ENCODE measurements around the gene CLEC4G. TPM values are rescaled to one million over a fixed set of nuclear protein-coding genes. Genes with fewer than 3 reads are reported as not detected.
"Not testable (repeated sequence)": the region's sequence is repeated elsewhere in the genome, so short reads cannot be mapped to it uniquely, and the experiment has no call there.

The CLEC4G gene
- total and polyA plus RNA-seq, 9 of the 15 experiments (the other 6 are each of a cell fraction or from before 2014, with no cell fraction given) = not detected

DNA sequence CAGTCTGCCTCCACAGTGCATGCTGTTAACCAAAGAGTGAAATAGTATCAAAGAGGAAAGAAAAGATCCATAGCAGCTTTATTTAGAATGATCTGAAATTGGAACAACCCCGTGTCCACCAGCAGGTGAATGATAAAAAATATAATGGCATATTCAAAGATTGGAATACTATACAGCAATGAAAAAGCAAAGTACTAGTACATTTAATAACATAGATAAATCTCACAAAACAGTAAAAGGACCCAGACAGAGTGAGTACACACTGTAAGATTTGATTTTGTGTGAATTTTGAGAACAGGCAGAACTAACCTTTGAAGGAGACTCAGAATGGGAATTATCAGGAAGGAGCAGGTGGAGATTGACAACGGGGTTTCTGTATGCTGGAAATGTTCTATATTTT lies 16.3 kb upstream of the CLEC4G start (continued):
- no peak for TF ChIP-seq NCOA6 (IDR thresholded peaks at IDR 0.05)
- TF ChIP-seq KLF1 (tag; IDR thresholded peaks at IDR 0.05) = no peak
- no peak for TF ChIP-seq POLR3G (IDR thresholded peaks at IDR 0.05; ENCODE audit: extremely low read depth, insufficient read length, insufficient replicate concordance)
- TF ChIP-seq HMG20B (CRISPR knock-in tag; IDR thresholded peaks at IDR 0.05) = no peak
- no peak for TF ChIP-seq TEAD1 (CRISPR knock-in tag; IDR thresholded peaks at IDR 0.05)

DNA sequence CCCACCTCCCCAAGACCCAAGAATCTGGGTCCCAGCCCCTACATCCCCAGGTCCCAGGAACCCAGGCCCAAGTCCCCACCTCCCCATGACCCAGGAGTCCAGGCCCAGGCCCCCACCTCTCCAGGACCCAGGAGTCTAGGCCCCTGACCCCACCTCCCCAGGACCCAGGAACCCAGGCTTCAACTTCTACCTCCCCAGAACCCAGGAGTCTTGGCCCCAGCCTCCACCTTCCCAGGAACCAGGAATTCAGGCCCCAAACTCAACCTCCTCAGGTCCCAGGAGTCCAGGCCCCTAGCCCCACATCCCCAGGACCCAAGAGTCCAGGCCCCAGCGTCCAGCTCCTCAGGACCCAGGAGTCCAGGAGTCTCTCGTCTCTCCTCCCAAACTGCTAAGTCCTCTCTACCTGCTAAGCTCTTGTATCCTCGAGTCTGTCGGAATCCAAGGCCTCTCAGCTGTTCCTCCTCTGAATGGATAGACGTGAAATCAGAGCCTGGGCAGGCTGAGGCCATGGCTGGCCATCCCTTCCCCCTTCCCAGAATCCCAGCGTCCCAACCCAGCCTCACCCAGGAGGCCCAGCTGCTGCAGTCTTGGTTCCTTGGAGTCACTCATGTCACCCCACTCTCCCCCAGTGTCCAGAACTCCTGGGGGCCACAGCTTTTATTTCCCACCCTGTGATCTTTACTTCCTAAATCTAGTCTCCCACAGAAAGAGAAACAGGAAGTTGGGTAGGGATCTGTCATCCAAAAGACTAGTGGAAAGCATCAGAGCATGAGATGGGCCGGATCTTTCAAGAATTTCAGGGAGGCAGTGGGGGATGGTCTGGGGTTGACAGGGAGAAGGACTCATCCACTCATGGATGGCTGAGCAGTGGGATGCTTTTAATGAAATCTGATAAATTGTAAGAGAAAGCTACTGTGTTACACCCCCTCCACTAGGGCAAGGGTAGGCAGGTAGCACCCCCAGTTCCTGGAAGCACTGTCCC lies 15.3 kb upstream of the CLEC4G start, which contains the start of gene CD209:
TSS of gene CD209 (minus strand) at position 632 of the 982 bp plus-strand sequence. CDS start at position 609, 23 bp downstream.
- H3K27me3 ChIP-seq (ENCODE audit: control insufficient read depth in 2 of 2, insufficient read depth in 2 of 2, low read length in 2 of 2) = peaks cover 0 to 6% of the 10 kb centered on the region in 2 experiments; a peak in 2 of 5 replicates
- peaks cover 0 to 2% of the 10 kb centered on the region in 2 experiments; a peak in 3 of 5 replicates for H3K4me1 ChIP-seq (replicated peaks in 1 of 2; ENCODE audit: control insufficient read depth in 2 of 2, insufficient read depth in 2 of 2, low read length in 2 of 2)
- no peak within 1 kb of the TSS for H3K4me3 ChIP-seq
- BruUV-seq (replicated peaks) = no TSS peak
- intact Hi-C loops (cut with micrococcal nuclease) (no loop called here), in situ Hi-C loops (cut with MboI) (no loop called here)
- ATAC-seq = no peak
- TF ChIP-seq FOXM1 (IDR thresholded peaks at IDR 0.05; ENCODE audit: low read depth) (no peak), FOXM1 (CRISPR knock-in tag; IDR thresholded peaks at IDR 0.05; ENCODE audit: low read depth) (no peak), CREB1 (IDR thresholded peaks at IDR 0.05) (no peak), CREB1 (CRISPR knock-in tag; IDR thresholded peaks at IDR 0.05) (no peak), SPI1 (IDR thresholded peaks at IDR 0.05; ENCODE audit: borderline replicate concordance, low read depth, low read length) (peak; percentile 10; the same call in 1 of the 2 replicates)
- FAIRE-seq = no peak
- no peaks in the 10 kb centered on the region for H3K79me2 ChIP-seq (ENCODE audit: control insufficient read depth, insufficient read depth, low read length)
- no peak within 1 kb of the TSS; a peak in 1 of 4 replicates for H3K9ac ChIP-seq (ENCODE audit: insufficient read depth in 1 of 2, low read depth in 2 of 2, low read length in 2 of 2)
- 2% methylated on average over 7 of the region's 7 CpGs for WGBS (ENCODE audit: insufficient coverage, low coverage, missing lambda C conversion rate)
- POLR2A ChIA-PET = interaction anchor here (0.5 to 0.7 kb wide), 3 partner anchors 13 to 180 kb away, joined by 3 read pairs; no protein-coding TSS in a partner anchor
- H3K4me2 ChIP-seq (ENCODE audit: insufficient read depth, low read length) = no peak within 1 kb of the TSS
- no peaks in the 10 kb centered on the region for H4K20me1 ChIP-seq (replicated peaks; ENCODE audit: control insufficient read depth, insufficient read depth, low read length)
- no peak for DNase-seq (ENCODE audit: extremely low read depth in 1 of 4, low spot score in 3 of 4)
- no peak within 1 kb of the TSS for H2AFZ ChIP-seq (ENCODE audit: low read depth, low read length)
- H3K27ac ChIP-seq (ENCODE audit: extremely low read depth, low read depth, low read length) = no peak within 1 kb of the TSS
- CTCF ChIA-PET (ENCODE audit: low intra/inter-chr PET ratio) = no interaction called here
- no peaks in the 10 kb centered on the region for H3K9me1 ChIP-seq (ENCODE audit: control insufficient read depth, insufficient read depth, low read length)
- H3K36me3 ChIP-seq (ENCODE audit: control insufficient read depth, insufficient read depth, low read length) = no peaks in the 10 kb centered on the region
- 0 out of 2 replicates have a peak, but pooled peaks cover 4% of the 10 kb centered on the region for H3K9me3 ChIP-seq (replicated peaks; ENCODE audit: control insufficient read depth, insufficient read depth, low read depth, low read length)

DNA sequence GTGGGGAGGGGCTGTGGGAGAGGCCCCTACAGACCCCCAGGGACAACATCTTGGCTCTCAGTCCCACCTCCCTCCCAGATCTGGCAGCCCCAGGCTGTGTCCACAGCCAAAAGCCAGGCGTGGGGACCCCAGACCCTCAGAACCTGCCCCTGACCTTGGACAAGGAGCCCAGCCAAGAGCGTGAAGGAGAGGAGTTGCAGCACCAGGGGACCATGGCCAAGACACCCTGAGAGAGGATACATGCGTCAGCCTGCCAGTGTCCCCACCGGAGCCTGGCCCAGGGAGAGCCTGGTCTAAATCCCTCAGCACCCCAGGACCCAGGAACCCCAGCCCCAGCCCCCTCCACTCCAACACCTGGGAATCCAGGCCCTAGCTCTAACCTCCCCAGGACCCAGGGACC lies 14.4 kb upstream of the CLEC4G start:
- H3K4me1 ChIP-seq (replicated peaks in 1 of 2; ENCODE audit: control insufficient read depth in 2 of 2, insufficient read depth in 2 of 2, low read length in 2 of 2); H3K9me1 ChIP-seq (ENCODE audit: control insufficient read depth, insufficient read depth, low read length); FAIRE-seq; ATAC-seq; BruUV-seq (replicated peaks); H3K36me3 ChIP-seq (ENCODE audit: control insufficient read depth, insufficient read depth, low read length); H3K27ac ChIP-seq (ENCODE audit: extremely low read depth, low read depth, low read length); H3K9me3 ChIP-seq (replicated peaks; ENCODE audit: control insufficient read depth, insufficient read depth, low read depth, low read length); H3K9ac ChIP-seq (ENCODE audit: insufficient read depth in 1 of 2, low read depth in 2 of 2, low read length in 2 of 2); DNase-seq (ENCODE audit: extremely low read depth in 1 of 4, low spot score in 3 of 4); H3K4me2 ChIP-seq (ENCODE audit: insufficient read depth, low read length); H4K20me1 ChIP-seq (replicated peaks; ENCODE audit: control insufficient read depth, insufficient read depth, low read length); in situ Hi-C loops (cut with MboI); H3K4me3 ChIP-seq; intact Hi-C loops (cut with micrococcal nuclease); CTCF ChIA-PET (ENCODE audit: low intra/inter-chr PET ratio); H3K27me3 ChIP-seq (ENCODE audit: control insufficient read depth in 2 of 2, insufficient read depth in 2 of 2, low read length in 2 of 2); POLR2A ChIA-PET; H2AFZ ChIP-seq (ENCODE audit: low read depth, low read length); H3K79me2 ChIP-seq (ENCODE audit: control insufficient read depth, insufficient read depth, low read length): not testable (repeated sequence)
- 10% methylated on average over 2 of the region's 4 CpGs for WGBS (ENCODE audit: insufficient coverage, low coverage, missing lambda C conversion rate)
